Astrocyte of the hippocampus (primary cell): ENCODE measurements around the gene SERGEF.

Source experiments
- DNase-seq: peaks from one replicate; pipeline ENCODE4 v3.0.0; 2011; ENCODE audit warnings: low read depth, low spot score

SERGEF gene

DNA sequence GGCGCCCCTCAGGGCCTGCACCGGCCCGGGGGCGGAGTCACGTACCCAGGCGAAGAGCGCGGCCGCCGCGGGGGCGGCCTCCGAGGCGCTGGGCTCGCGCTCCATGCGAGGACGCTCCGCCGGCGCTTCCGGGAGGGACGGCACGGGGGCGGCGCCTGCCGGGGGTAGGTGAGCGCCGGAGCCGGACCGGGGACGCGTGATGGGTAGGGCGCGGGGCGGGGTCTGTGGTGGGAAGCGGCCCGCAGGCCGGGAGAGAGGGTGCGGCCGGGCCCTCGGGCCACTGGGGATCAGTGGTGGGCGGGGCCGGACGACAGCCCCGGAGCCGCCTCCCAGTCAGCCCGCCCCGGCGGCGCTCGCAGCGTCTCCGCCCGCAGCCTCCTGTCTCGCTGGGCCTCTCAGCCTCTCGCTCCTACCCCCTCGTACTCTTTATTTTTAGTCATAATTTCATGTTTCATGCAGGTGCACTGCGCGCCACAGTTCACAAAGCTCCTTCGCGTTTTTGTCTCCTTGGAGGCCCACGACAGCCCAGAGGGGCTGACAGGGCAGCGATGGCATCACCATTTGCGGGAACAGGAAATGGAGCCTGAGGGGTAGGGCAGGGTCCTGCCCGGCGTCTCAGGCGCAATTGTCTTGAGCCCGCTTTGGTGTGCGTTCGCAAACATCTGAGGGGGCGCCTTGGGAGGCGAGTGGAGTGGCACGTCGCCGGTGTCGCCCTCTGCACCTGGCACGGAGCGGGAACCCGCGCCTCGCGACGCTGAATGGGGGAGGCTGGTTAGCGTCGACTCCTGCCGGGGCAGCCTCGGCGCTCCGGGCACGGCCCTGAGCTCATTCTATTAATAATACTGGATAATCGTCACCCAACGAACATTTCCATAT is at the start of gene SERGEF:
TSS of gene SERGEF (minus strand) at position 142 of the 876 bp plus-strand sequence. CDS start at position 105, 37 bp downstream.
- peak; percentile 95 for DNase-seq

GRCh38 chr11:18061351-18061750 is 48.5 kb upstream of the SERGEF start:
- DNase-seq: no peak

DNA sequence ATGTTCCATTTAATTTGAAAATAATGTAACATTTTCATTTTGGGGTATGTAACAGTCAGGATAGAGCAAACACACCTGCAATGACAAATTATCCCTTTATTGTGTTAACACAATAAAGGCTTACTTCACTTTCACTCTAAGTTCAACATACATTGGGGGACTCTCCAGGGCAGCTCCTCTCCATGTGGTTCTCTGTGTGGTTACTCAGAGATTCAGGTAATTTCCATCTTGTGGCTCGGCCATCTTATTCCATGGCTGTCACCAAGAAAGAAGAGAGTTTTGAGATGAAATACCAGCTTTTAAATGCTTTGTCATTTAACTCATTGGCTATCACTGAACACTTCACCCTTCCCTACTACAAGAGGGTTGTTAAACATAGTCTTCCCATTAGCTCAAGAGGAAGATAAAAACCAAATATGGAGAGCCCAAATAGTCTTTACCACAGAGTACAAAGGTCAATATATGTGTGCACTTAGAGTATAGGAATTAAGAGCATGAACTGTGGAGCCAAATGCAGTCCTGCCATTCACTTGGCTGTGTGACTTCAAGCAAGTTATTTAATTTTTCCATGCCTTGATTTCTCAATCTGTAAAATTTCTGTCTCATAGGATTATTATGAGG is 43.8 kb upstream of the SERGEF start:
- DNase-seq: no peak

GRCh38 chr11:18054511-18055103 is 41.8 kb upstream of the SERGEF start:
- no peak for DNase-seq

GRCh38 chr11:18050848-18051247 is 38.0 kb upstream of the SERGEF start:
- DNase-seq: no peak

DNA sequence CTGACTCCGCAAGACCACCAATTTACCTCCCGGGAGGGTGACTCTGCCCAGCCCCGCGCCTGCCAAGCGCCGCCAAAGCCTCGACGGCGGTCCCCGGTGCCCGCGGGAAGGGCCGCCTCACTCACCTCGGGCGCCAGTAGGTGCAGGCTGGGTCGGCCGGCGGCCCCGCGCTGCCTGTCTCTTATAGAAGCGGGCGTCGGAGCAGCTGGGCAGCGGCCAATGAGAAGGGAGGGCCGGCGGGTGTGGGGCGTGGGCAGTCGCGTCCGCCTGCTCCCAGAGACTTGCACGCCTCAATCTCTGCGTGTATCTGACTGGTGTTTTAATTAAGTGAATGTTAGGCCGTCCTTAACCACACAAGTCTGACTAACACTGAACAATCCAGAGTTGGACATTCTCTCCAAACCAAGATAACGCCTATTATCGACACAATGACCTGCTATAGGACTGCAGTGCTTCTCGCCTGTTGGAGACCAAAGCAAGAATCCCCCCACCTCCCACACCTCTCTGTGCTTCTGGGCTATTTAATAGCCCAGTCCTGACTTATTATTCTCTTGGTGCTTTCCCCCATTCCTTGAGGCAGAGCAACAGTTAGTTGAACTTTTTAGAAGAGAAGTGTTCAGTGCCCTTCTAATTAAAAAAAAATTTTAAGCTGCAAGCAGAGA is 33.4 kb upstream of the SERGEF start, which contains the start of gene TPH1:
TSS of gene TPH1 (minus strand) at position 154 of the 662 bp plus-strand sequence. CDS start 5,507 bp downstream, outside the sequence.
- DNase-seq: peak; percentile 89

DNA sequence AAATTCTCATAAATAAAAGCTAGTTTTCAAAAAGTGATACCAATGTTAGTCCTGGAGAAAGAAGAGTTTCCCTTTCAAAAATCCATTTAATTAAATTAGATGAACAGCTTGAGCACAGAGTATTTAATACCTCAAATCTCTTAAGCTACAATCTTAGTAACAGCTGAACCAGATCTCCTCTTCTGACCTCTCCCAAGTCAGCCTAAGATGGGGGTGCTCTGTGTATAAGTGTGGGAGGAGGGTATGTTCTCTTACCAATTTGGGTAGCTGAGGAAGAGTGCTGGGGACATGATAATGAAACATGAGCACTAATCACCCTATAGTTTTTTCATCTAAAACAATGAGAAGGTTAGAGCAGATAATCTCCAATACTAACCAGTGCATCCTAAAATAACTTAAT is 23.6 kb upstream of the SERGEF start:
- no peak for DNase-seq

DNA sequence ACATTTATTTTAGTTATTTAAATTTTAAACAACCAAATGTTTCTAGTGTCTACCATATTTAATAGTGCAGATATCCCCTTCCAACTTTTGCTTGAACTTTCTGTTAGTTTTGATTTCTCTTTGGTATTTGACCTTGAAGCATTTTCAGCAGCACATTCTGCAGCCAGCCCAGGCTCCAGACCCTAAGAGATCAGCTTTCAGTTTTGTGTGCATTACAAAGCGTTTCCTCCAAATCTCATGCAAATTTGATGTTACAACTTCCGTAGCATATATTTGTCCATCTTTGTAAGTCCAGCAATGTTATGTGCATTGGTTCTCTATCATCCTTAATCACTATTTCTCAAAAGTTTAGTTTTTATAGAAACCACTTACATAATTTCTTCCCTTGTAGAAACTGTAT is 14.6 kb upstream of the SERGEF start:
- no peak for DNase-seq

DNA sequence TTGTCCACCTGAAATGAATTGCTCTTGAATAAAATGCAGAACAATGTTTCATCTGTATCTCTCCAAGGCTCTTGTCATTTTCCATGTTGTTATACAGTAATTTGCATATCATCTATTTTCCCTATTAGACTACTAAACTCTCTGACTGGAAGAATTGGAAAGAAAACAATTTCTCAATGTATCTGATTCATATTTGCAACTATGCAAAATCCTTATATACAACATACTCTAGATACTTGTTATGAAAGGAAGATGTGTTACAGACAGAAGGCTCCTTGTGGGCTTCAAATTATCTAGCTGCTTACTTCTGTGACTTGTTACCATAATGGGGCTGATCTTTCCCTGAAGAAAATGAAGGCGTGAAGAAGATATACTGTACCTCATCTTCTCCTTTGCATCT is 9.6 kb upstream of the SERGEF start:
- DNase-seq: no peak

DNA sequence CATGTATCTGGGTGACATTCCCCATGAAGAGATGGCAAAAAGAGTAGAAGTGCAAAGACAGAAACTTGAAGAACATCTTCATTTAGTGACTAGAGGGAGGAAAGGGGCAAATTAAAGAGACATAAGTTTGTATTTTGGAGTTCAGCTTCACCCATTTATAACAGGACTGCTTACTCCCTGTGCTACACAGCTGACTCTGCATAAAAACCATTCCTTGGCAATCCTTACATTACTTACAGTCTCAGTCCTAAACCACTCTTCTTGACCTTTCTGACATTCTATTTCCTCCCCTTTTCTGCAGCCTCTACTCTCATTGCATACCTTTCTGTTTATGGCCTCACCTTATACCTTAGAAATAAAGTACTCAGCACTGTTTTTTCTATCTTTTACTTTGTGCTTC is 6.8 kb upstream of the SERGEF start:
- no peak for DNase-seq

- DNase-seq: no peak
Measured at GRCh38 chr11:18016789-18017188, 3.9 kb upstream of the SERGEF start.

- no peak for DNase-seq
Measured at GRCh38 chr11:18014876-18015275, 2.0 kb upstream of the SERGEF start.

DNA sequence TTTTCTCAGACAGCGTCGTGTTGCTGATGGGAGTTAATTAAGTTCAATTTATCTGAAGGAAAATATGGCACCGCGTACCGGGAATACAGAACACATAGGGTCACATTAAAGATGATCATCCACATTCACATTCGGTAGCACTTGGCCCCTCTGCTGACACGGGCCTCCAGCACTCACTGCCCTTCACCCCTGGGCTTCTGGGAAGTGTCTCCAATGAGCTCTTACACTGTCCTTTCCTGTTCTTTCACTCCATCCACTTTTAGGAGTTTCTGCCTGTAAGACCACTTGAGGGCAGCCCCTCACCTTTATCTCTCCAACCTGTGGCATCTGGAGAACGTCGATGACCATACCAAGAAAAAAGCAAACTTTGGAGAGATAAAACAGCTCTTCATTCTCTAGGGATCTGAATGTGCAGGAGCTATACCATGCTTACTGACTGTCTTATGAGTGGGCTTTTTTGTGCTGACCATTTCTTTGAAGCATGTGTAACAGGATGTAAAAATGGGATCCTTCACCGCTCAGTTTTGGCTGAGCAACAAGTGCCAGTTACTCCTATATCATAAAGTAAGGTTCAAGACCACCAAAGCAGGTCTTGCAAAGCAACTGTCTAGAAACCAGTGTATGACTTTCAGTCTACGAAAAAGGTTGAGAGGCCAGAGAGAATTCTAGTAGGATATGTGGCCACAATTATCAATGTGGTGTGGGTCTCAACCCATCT is 1.1 kb upstream of the SERGEF start:
- DNase-seq: no peak

DNA sequence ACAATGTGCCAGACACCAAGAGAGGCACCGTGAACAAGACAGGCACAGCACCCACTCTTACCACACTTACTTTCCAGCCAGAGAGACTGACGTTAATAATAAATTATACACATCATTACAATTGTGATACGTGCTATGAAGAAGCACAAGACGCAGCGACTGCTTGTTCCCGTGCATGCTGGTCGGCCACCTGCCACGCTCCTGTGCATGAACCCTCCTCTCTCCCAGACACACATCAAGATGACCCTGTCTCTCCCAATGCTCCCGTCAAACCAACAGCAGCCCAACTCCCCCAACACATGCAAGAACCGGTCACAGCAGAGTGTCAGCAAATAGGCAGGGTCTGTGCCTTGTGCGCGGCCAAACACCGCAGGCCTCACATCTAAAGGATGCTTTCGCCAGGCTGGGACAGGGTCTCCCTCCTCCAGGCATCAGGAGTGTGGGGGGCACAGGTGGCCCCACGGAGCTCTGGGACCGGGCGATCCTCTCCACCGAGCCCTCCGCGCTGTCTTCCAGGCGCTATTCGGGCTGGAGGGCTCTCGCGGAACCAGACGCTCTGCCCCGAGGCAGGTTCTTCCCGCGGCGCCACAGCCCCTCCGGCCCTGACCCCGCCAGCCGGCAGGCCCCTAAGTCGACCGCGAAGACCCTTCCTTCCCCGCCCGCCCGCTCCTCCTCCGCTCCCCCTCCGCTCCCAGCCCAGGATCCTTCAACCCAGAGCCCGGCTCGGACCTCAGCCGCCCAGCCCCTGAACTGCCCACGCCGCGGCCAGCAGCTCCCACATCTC is 533 bp downstream of the SERGEF start:
- peak; percentile 52 for DNase-seq

DNA sequence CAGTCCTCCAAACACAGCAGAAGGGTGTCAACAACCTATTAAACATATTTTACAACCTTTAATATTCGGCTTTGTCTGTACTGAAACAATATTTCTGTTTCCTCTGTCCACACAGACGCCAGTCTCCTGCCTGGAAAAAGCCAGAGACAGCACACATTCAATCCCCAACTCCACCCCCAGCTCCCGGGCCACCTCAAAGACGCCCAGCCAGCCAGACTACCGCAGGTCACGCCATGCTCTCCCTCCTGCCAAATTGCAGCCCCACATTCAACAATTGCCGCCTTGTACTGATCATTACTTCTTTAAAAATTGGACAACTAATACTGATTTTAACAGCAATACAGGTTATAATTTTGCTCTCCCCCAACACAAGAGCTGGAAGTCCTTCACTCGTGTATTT is 1.2 kb downstream of the SERGEF start:
- peak; percentile 13 for DNase-seq

- no peak for DNase-seq
Measured at GRCh38 chr11:18010977-18011586, 1.8 kb downstream of the SERGEF start.

DNA sequence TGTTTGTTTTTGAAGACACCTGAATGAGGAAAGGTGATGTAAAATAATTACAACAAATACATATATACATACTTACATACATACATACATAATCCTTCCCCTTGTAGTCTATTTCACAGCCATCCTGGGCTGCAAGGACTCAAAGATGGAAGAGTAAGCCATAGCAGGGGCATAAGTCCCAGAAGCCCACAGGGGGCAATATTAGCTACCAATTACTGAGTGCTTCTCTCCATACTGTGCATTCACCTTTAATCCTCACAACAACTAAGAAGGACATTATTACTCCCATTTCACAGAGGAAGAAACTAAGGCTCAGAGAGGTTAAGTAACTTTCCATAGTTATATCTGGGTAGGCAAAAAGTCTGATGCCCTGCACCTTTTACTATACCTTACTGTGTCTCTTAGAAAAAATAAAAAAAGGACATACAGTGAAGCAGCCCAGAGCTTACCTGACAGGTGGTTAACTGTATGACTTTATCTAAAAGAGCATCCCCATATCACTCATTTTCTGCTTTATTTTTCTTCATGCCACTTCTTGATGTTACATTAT is 2.7 kb downstream of the SERGEF start:
- DNase-seq: no peak

- no peak for DNase-seq
Measured at GRCh38 chr11:18005376-18006129, 7.3 kb downstream of the SERGEF start.

DNA sequence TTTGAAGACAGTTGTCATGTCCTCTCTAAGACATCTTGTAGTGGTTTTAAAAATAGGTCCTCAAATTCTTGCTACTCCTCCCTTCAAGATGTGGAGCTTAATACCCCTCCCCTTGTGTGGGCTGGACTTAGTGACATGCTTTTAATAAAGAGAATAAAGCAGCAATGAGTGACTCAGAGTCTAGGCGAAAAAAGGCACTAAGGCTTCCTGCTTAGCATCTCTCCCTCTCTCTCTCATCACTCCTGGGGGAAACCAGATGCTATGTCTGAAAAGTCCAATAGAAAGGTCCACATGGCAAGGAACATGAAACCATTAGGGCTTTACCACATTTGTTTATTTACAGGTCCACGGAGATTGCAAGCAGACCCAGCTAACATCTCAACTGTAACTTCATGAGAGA is 11.7 kb downstream of the SERGEF start:
- peak; percentile 5 for DNase-seq
